COLO668 (cell line): ENCODE measurements around the gene DMXL1.

Experiments used
- DNase-seq: peaks from one replicate; lab custom pipeline; 2025; ENCODE audit not compliant: unreplicated experiment; lab: John Stamatoyannopoulos, UW

The DMXL1 gene

GRCh38 chr5:119268387-119269060, 197.6 kb downstream of the DMXL1 start:
- peak; percentile 80 for DNase-seq

- peak; percentile 22 for DNase-seq
These were observed 198.4 kb downstream of the DMXL1 start for GRCh38 chr5:119269061-119269944.

GRCh38 chr5:119270121-119270565, 199.3 kb downstream of the DMXL1 start:
- DNase-seq = no peak

- DNase-seq = no peak
These were observed 200.3 kb downstream of the DMXL1 start for GRCh38 chr5:119270960-119271757.

GRCh38 chr5:119271758-119272730, 201.2 kb downstream of the DMXL1 start:
- DNase-seq = no peak

GRCh38 chr5:119273391-119273839, 202.5 kb downstream of the DMXL1 start:
- DNase-seq = no peak

- DNase-seq = no peak
These were observed 203.3 kb downstream of the DMXL1 start for GRCh38 chr5:119274030-119274766.

- DNase-seq = no peak
These were observed 203.9 kb downstream of the DMXL1 start for GRCh38 chr5:119274767-119275130.

- DNase-seq = no peak
These were observed 204.3 kb downstream of the DMXL1 start for GRCh38 chr5:119275146-119275545.

GRCh38 chr5:119275601-119276173, 204.8 kb downstream of the DMXL1 start:
- no peak for DNase-seq

GRCh38 chr5:119276978-119277377, 206.1 kb downstream of the DMXL1 start:
- DNase-seq = no peak

- DNase-seq = no peak
These were observed 208.2 kb downstream of the DMXL1 start for GRCh38 chr5:119279093-119279492.

GRCh38 chr5:119280380-119280779, 209.5 kb downstream of the DMXL1 start:
- no peak for DNase-seq

GRCh38 chr5:119282628-119283027, 211.7 kb downstream of the DMXL1 start:
- no peak for DNase-seq

- no peak for DNase-seq
These were observed 213.1 kb downstream of the DMXL1 start for GRCh38 chr5:119284031-119284430.

- no peak for DNase-seq
These were observed 214.4 kb downstream of the DMXL1 start for GRCh38 chr5:119285070-119285916.

GRCh38 chr5:119286511-119287488, 215.9 kb downstream of the DMXL1 start:
- DNase-seq = no peak
